ENCODE data around the gene ALX1. TPM values are rescaled to one million over a fixed set of nuclear protein-coding genes. Genes with fewer than 3 reads are reported as not detected.

ALX1 gene
- total RNA-seq, 1 experiment from 2014 or later, result not detected

DNA sequence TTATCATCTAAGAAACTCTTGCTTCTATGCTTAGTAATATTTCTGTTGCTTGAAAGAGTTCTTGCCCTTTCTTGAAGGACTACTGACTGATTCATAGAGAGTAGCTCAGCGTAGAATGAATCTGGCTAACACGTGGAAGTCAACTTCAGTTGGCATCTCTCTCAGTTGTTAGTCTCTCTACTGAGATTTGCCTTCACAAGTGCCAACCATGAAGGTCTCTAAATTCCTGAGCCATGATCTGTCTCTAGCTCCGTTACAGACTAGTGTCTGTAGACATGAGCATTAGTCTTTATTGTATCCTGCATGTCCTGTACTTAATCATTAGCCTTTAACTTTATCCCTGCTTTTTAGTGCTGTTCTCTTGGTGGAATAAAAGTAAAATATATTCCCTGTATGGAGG is 19.1 kb upstream of the ALX1 start:
- Histone ChIP-seq H2AFZ (ENCODE audit: low read depth, low read length, poor library complexity, severe bottlenecking) (no peak overlapping the region), H3K9me2 (ENCODE audit: insufficient read depth) (no peaks in the 10 kb centered on the region), H4K20me1 (ENCODE audit: insufficient read depth) (no peaks in the 10 kb centered on the region), H3K79me2 (ENCODE audit: insufficient read depth, low read length) (no peaks in the 10 kb centered on the region), H3K27ac (ENCODE audit: low read depth, low read length) (no peak overlapping the region), H3K4me2 (ENCODE audit: low read length) (no peak overlapping the region), H3K9ac (ENCODE audit: low read length) (no peak overlapping the region), H3K4me1 (ENCODE audit: control insufficient read depth in 1 of 2, insufficient read depth in 2 of 2, low read length in 2 of 2) (no peaks in the 10 kb centered on the region), H3K36me3 (ENCODE audit: control insufficient read depth in 1 of 2, insufficient read depth in 2 of 2, low read length in 2 of 2) (no peaks in the 10 kb centered on the region), H3K4me3 (replicated peaks in 1 of 2; ENCODE audit: low read depth in 1 of 2, low read length in 2 of 2) (no peak overlapping the region), H3K27me3 (ENCODE audit: insufficient read depth, low read length) (no peaks in the 10 kb centered on the region), H3K9me3 (ENCODE audit: control insufficient read depth in 1 of 2, insufficient read depth in 1 of 2, low read depth in 1 of 2, low read length in 2 of 2) (no peaks in the 10 kb centered on the region)
- DNase-seq (ENCODE audit: low read depth, low spot score), result no peak
- ChIA-PET RAD21 (ENCODE audit: low non-redundant PET in 1 of 2, low total read pairs in 2 of 2, uncharacterized antibody in 2 of 2, unreplicated experiment in 2 of 2) (no interaction called here), POLR2A (no interaction called here), CTCF (no interaction called here)
- ATAC-seq, result no peak
- intact Hi-C loops (cut with micrococcal nuclease), result no loop called here
- TF ChIP-seq CBX3 (IDR thresholded peaks at IDR 0.05; ENCODE audit: low read depth) (no peak), EGR1 (IDR thresholded peaks at IDR 0.05; ENCODE audit: low read depth) (no peak), SIN3A (IDR thresholded peaks at IDR 0.05; ENCODE audit: low read depth) (no peak), TCF7L2 (IDR thresholded peaks at IDR 0.05; ENCODE audit: borderline replicate concordance, extremely low read depth, insufficient read depth, insufficient read length) (no peak), ZFX (IDR thresholded peaks at IDR 0.05) (no peak), SRF (IDR thresholded peaks at IDR 0.05; ENCODE audit: low read depth) (no peak), EZH2 (IDR thresholded peaks at IDR 0.05) (no peak), RAD21 (IDR thresholded peaks at IDR 0.05; ENCODE audit: low read depth) (no peak), FOSL1 (IDR thresholded peaks at IDR 0.05; ENCODE audit: low read depth) (no peak), SP1 (IDR thresholded peaks at IDR 0.05; ENCODE audit: low read depth) (no peak), POLR2AphosphoS5 (IDR thresholded peaks at IDR 0.05; ENCODE audit: low read depth, low read length) (no peak), ELF1 (IDR thresholded peaks at IDR 0.05; ENCODE audit: borderline replicate concordance, low read depth) (no peak)
- TF ChIP-seq, protein P1, sequence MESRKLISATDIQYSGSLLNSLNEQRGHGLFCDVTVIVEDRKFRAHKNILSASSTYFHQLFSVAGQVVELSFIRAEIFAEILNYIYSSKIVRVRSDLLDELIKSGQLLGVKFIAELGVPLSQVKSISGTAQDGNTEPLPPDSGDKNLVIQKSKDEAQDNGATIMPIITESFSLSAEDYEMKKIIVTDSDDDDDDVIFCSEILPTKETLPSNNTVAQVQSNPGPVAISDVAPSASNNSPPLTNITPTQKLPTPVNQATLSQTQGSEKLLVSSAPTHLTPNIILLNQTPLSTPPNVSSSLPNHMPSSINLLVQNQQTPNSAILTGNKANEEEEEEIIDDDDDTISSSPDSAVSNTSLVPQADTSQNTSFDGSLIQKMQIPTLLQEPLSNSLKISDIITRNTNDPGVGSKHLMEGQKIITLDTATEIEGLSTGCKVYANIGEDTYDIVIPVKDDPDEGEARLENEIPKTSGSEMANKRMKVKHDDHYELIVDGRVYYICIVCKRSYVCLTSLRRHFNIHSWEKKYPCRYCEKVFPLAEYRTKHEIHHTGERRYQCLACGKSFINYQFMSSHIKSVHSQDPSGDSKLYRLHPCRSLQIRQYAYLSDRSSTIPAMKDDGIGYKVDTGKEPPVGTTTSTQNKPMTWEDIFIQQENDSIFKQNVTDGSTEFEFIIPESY (IDR thresholded peaks at IDR 0.05; ENCODE audit: extremely low read depth, insufficient replicate concordance, low read length), result no peak
- TF ChIP-seq, protein P2, sequence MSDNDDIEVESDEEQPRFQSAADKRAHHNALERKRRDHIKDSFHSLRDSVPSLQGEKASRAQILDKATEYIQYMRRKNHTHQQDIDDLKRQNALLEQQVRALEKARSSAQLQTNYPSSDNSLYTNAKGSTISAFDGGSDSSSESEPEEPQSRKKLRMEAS (IDR thresholded peaks at IDR 0.05), result no peak
- TF ChIP-seq, protein P3, sequence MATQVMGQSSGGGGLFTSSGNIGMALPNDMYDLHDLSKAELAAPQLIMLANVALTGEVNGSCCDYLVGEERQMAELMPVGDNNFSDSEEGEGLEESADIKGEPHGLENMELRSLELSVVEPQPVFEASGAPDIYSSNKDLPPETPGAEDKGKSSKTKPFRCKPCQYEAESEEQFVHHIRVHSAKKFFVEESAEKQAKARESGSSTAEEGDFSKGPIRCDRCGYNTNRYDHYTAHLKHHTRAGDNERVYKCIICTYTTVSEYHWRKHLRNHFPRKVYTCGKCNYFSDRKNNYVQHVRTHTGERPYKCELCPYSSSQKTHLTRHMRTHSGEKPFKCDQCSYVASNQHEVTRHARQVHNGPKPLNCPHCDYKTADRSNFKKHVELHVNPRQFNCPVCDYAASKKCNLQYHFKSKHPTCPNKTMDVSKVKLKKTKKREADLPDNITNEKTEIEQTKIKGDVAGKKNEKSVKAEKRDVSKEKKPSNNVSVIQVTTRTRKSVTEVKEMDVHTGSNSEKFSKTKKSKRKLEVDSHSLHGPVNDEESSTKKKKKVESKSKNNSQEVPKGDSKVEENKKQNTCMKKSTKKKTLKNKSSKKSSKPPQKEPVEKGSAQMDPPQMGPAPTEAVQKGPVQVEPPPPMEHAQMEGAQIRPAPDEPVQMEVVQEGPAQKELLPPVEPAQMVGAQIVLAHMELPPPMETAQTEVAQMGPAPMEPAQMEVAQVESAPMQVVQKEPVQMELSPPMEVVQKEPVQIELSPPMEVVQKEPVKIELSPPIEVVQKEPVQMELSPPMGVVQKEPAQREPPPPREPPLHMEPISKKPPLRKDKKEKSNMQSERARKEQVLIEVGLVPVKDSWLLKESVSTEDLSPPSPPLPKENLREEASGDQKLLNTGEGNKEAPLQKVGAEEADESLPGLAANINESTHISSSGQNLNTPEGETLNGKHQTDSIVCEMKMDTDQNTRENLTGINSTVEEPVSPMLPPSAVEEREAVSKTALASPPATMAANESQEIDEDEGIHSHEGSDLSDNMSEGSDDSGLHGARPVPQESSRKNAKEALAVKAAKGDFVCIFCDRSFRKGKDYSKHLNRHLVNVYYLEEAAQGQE (IDR thresholded peaks at IDR 0.05; ENCODE audit: low read depth), result no peak
- TF ChIP-seq, protein P4, sequence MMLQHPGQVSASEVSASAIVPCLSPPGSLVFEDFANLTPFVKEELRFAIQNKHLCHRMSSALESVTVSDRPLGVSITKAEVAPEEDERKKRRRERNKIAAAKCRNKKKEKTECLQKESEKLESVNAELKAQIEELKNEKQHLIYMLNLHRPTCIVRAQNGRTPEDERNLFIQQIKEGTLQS (IDR thresholded peaks at IDR 0.05), result no peak
- no TSS peak for BruUV-seq (replicated peaks)
